8988T (cell line): ENCODE measurements around the gene MFN1.

Experiments
- DNase-seq: peaks from one replicate; pipeline ENCODE4 v3.0.0; 2011

MFN1 gene

GRCh38 chr3:179432451-179432850 is 84.9 kb downstream of the MFN1 start:
- no peak for DNase-seq

- no peak for DNase-seq
Observed at GRCh38 chr3:179436517-179436916, 89.0 kb downstream of the MFN1 start.

DNA sequence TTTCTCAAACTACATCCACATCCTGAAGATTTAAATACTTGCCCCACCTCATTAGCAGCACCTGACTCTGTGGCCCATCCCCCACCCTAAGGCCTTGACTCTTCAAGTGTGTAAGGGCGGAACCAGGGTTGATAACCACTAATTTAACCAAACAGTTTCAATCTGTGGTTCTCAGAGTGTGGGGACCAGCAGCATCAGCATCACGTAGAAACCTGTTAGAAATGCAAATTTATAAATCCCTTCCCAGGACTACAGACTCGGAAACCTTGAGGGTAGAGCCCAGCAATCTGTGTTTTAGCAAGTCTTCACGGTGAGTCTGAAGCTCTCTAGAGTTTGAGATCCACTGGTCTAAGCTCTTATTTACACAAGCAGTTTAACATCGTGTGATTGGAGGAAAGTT is 91.3 kb downstream of the MFN1 start:
- no peak for DNase-seq
